ENCODE results near the gene CD101.

The CD101 gene

DNA sequence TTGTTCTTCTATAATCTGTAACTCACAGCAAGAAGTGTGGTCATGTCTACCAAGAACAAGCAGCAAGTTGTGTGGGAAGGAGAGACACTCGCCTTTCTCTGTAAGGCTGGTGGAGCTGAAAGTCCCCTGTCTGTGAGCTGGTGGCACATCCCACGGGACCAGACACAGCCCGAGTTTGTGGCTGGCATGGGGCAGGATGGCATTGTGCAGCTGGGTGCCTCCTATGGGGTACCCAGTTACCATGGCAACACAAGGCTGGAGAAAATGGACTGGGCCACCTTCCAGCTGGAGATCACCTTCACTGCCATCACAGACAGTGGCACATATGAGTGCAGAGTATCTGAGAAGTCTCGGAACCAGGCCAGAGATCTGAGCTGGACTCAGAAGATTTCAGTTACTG lies 15.5 kb downstream of the CD101 start:
- no peak for DNase-seq (ENCODE audit: low read depth)

DNA sequence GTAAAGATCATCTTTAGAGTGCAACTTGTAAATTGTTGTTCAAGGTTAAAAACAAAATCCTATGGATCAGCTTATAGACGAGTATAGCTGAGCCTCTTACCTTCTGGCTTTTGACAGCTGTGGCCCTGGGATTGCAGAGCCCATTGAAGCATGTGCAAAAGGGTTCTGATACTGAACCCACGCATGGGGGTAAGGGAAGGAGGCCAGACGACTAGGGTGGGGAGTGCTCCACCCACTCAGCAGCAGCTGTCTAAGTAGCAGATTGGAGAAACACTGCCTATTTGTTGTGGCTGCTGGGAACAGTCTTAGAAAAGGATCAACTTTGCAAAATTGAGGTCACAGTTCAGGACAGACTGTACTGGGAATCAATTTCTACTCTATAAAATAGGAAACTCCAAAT lies 16.1 kb downstream of the CD101 start:
- DNase-seq (ENCODE audit: low read depth), result no peak

DNA sequence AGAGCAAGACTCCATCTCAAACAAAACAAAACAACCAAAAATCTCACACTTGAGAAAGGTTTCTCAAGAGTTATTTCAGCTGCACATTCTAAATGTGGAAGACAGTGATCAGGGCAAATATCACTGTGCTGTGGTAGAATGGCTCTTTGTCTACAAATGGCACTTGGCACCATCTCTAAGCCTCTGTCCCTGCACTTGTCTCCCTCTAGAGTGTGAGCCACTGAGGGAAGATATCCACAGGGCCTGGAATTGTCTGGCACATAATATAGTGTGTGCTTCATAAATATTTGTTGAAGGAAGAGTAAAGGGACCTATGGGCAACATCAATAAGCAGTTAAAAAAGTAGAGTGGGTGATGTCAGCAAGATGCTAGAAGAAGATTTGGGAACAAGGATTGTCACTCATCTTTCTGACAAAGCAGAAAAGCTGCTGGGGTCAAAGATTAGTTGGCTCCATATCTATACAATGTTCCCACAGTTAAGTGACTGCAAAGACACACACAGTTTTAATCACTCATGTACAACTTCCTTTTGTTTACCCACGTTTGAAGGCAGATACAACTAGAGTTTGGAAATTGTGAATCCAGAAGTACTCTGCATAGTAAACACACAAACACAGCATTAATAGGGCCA lies 19.1 kb downstream of the CD101 start:
- DNase-seq (ENCODE audit: low read depth), result no peak

DNA sequence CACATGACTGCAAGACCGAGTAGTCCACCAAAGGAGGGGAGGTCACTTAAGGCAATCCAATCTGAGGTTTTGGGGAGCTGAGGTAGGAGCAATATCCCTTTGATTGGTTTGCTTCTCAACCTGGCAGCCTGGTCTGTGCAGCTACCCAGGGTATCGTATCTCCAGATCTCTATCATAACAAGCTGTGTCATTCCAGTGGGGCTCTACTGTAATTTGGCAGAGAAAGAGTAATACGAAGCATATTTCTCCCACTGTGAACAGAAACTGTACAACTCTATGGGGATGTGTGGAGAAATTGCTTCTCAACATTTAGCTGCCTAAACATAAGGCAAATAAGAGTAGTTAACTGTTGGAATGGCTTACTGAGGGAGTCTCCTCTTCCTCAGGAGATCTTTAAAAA lies 20.6 kb downstream of the CD101 start:
- DNase-seq (ENCODE audit: low read depth), result no peak

DNA sequence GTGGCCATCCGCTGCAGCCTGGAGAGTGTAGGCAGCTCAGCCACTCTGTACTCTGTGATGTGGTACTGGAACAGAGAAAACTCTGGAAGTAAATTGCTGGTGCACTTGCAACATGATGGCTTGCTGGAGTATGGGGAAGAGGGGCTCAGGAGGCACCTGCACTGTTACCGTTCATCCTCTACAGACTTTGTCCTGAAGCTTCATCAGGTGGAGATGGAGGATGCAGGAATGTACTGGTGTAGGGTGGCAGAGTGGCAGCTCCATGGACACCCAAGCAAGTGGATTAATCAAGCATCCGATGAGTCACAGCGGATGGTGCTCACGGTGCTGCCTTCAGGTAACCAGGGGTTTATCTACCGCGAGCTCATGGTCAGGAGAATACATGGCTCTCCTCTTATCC lies 24.0 kb downstream of the CD101 start:
- DNase-seq (ENCODE audit: low read depth), result no peak

DNA sequence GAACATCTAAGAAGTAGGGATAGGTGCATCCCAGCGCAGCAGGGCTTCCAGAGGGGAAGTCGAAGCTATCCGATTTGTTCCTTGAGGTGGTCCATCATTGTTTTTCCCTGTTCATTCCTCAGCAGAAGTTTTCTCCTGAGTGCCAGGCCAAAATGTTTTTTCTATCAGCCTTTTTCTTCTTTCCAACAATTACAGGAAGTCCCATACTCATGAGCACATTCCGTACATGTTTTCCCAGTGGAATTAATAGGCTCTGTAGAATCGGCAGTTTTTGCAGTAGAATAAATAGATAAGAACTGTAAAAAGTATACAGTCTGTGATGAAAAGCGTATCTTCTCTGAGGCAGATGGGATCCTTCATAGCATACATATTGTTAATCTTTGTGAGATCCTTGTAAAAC lies 24.8 kb downstream of the CD101 start:
- no peak for DNase-seq (ENCODE audit: low read depth)

DNA sequence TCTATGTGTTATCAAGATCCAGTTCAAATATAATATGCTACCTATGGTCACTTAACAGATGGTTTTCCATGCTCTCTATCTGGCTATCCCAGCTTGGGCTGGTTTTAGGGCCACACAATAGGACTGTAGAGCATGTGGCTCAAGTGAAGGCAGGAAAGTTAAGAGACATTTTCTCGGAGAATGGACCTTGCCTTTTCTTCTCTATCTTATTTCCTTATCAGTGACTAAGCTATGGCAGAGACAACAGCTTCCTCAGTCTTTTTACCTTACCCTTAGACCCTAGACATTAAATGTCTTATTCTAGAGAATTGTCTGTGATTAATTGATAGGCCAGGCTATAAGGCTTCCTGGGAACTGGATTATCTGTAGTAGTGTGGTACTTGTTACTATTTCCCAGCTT lies 28.1 kb downstream of the CD101 start:
- no peak for DNase-seq (ENCODE audit: low read depth)

DNA sequence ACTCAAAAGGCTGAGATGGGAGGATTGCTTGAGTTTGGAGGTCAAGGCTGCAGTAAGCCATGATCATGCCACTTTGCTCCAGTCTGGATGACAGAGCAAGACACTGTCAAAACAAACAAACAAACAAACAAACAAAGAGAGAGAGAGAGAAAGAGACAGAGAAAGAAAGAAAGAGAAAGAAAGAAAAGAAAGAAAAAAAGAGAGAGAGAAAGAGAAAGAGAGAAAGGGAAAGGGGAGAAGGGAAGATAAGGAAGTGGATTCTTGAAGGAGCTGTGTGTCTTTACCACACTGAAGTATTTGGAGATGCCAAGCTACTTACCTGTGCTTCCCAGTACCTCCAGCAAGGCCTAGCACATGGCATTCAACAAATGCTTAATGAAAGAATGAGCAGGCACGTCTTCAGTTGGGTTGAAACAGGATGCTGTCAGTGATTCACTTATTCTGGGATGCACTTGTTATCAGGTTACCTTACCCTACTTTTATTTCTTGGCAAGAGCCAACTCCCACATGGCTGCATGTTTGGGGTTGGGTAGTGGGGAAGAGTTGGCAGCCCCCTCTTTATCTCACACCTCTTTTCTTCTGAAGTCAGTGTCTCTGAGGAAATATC lies 28.8 kb downstream of the CD101 start:
- no peak for DNase-seq (ENCODE audit: low read depth)

DNA sequence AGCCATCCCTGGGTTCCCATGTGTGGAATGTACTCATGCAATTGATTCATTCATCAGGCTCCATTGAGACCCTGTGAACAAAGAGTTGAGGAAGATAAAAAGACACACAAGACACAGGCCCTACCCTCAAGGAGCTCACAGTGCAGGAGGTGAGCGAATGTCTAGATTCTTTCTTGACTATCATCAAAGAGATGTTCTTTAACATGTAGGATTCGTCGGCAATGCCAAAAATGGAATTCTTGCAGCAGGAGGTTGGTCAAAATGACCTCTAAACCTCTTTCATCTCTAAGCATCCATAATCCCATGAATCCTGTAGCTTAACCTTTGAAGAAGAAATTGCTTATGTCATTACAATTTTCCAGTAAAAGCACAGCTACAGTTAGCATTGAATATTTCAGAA lies 30.7 kb downstream of the CD101 start:
- DNase-seq (ENCODE audit: low read depth), result no peak

DNA sequence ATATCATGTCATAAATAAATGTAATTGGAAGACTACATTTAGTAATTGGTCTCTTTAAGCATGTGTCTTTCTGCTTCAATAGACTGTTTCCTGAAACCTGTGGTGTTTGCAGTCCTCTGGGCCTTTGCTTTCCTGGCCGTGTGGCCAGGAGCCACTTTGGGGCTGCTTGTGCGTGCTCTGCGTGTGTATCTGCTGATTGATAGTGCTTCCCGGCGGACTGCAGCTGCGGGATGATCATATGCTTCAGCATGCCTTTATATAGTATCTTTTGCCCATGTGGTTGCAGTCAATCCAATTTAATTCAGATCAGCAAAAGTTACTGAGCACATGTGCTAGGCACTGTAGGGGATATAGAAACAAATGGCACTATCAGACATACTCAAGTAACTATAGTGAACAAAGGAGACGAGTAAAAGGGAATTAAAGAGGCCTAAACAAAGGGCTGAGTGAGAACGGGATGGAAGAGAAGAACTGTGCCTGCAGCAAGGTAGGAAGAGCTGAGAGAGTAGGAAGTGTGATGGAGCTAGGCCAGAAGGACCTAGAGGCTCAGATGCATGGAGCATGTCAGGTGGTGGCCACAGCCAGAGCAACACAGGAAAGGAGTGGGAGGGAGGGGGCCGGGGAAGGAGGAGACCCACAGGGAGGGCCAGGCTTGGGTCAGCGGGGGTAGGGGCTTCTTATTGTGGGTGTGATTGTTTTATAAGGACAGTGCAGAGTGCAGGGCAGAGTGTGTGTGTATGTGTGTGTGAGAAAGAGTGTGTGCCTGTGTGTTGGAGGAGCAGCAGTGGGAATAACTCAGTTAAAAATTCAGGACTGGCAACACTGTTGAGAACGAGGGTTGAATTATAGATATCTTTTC lies 31.4 kb downstream of the CD101 start:
- DNase-seq (ENCODE audit: low read depth), result no peak

DNA sequence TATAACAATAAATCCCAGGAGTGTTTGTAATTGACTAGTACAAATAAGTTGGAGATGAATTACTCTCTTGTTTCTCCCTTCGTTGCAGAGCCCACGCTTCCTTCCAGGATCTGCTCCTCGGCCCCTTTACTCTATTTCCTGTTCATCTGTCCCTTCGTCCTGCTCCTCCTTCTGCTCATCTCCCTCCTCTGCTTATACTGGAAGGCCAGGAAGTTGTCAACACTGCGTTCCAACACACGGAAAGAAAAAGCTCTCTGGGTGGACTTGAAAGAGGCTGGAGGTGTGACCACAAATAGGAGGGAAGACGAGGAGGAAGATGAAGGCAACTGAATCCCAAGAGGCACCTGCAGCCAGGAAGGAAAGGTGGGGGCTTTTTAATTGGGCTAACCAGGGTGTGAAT lies 32.2 kb downstream of the CD101 start:
- no peak for DNase-seq (ENCODE audit: low read depth)

DNA sequence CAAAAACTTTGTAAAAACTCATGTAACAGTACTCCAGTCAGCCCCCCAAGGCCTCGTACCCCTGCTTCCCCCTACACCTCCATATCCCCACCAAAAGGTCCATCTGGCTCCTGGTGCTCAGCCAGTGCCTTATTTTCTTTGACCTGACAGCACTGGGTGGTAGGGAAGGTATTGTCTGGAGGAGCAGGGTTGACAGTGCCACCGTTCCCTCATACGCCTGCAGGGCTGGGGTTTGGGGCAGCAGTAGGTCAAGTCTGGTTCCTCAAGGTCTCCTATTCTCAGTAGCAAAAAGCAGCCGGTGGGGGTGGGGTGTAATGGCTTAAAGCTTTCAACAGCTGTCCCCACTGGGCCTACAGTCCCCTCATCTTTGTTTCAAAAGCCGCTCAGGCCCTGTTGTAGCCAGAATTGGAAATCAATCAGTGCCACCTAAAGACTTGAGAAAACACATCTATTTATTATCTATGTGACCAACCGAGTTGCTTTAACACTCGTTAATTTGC lies 33.3 kb downstream of the CD101 start:
- no peak for DNase-seq (ENCODE audit: low read depth)

DNA sequence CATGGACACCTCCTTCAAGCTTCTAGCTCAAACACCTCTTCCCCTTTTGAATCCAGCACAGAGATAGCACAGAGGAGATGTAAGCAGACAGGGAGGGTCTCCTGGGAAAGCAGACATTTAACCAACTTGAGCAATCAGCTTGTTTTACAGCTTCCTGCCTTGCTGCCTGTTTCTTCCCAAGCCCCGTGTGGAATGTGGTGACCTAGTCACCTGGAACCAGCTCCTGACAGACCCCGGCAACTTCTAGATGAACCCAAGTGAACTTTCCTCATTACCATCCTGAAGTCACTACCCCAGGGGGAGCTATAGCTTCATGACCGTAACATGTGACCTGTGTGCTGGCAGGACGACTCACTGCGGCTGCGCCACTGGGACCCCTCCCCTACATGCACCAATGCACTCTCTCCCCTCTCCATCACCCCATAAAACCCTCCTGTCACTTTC lies 34.5 kb downstream of the CD101 start:
- DNase-seq (ENCODE audit: low read depth), result no peak

DNA sequence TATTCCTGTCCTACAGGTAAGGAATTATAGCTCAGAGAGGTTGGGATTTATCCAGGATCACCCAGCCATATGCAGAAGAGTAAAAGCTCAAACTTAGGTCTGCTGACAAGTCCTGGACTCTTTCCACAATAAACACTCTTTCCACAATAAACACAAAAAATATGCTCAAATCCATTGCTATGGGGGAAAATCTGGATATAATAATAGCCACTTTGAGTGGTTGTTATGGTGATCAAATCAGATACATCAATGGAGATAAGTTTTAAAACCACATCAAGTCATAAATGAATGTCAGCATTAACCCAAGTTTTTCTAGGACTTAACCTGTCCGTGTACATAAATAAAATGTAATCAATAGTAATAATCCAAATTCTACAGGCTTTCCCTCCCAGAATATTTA lies 36.2 kb downstream of the CD101 start:
- DNase-seq (ENCODE audit: low read depth), result no peak

DNA sequence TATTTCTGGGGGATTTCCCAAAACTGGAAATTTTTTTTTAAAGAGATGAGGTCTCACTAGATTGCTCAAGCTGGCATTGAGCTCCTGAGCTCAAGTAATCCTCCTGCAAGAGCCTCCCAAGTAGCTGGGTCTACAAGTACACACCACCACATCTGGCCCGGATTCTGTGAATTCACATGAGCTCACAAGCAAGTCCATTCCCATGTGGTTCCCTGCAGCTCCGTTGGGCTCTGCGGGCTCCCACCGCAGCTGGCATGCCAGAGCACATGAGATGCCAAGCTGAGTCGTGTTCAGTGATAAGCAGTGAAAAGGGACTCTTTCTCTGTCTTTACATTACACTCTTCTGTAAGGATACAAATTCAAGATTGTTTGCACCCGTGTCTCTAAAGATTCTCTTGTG lies 36.7 kb downstream of the CD101 start:
- DNase-seq (ENCODE audit: low read depth), result no peak

DNA sequence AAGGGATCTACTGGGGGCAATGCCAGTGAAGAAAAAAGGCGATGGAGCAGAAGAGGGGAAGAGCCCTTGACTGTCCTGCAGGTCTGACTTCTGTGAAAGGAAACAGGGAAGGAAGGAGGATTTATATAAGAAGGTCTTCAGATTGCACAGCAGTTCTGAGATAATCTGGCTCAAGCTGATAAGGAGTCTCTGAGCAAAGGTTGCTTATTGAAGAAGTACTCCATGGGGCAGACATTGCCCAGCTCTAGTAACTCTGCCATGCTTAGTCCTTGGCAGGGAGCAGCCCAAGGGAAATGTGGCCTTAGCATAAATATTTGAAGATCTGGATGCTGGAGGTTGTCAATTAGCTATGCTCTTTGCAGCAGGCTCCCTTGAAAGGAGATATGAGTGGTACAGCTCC lies 42.7 kb downstream of the CD101 start:
- DNase-seq (ENCODE audit: low read depth), result no peak

DNA sequence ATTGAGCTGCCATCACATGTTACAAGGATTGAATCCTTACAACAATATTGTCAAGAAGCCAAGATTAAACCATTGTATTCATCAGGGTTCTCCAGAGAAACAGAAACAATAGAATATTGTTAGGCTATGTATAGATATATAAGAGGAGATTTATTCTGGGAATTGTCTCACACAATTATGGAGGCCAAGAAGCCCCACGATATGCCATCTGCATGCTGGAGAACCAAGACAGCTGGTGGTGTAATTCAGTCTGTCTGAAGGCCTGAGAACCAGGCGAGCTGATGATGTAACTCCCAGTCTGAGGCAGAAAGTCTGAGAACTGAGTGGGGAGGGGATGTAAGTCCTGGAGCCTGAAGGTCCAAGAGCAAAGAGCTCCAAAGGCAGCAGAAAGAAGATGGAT lies 44.1 kb downstream of the CD101 start:
- DNase-seq (ENCODE audit: low read depth), result no peak

DNA sequence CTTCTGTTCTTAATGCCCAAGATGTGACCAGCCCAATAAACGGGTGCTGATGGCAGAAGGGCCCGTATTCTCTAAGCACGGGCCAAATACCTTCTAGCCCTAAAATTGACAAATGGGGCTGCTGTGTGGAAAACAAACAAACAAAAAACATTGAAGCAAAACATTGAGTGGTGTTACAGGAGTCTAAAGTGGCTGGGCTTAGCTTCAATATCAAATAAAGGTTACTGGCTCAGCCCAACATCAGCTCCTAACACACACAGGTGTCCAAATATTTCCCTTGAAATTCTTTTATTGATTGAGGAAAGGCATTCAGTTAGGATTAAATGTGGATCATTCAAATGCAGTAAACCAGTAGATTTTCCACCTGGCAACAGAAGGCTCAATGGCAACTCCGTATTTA lies 45.2 kb downstream of the CD101 start:
- no peak for DNase-seq (ENCODE audit: low read depth)

DNA sequence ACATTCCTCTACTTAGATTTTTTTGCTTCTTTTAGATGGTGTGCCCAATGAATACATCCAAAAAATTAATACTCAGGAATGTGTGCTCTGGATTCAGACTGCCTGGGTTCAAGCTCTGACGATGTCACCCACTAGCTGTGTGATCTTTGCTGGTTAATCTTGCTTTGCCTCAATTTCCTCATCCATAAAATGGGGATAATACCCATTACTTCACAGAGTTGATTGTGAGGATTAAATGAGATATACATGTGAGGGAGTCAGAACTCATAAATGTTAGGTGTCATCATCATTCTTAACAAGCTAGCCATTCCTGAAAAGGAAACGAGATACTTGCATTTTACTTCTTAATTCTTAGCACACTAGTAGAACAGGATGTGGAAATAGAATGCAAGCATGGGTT lies 45.7 kb downstream of the CD101 start:
- DNase-seq (ENCODE audit: low read depth), result no peak

DNA sequence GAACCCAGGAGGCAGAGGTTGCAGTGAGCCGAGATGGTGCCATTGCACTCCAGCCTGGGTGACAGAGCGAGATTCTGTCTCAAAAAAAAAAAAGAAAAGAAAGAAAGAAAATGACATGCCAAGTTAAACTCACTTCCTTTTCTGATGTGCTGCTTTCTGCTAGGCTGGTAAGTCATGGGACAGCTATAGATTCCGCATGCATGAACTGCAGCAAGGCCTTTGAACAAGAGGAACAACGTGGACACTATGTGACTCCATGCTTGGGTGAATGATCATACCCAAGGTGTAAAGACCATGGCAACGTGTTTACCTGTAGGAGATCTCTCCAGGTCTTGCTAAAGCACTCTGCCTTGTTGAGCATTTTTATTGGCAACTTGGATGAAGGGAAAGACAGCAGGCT lies 48.3 kb downstream of the CD101 start:
- DNase-seq (ENCODE audit: low read depth), result no peak

DNA sequence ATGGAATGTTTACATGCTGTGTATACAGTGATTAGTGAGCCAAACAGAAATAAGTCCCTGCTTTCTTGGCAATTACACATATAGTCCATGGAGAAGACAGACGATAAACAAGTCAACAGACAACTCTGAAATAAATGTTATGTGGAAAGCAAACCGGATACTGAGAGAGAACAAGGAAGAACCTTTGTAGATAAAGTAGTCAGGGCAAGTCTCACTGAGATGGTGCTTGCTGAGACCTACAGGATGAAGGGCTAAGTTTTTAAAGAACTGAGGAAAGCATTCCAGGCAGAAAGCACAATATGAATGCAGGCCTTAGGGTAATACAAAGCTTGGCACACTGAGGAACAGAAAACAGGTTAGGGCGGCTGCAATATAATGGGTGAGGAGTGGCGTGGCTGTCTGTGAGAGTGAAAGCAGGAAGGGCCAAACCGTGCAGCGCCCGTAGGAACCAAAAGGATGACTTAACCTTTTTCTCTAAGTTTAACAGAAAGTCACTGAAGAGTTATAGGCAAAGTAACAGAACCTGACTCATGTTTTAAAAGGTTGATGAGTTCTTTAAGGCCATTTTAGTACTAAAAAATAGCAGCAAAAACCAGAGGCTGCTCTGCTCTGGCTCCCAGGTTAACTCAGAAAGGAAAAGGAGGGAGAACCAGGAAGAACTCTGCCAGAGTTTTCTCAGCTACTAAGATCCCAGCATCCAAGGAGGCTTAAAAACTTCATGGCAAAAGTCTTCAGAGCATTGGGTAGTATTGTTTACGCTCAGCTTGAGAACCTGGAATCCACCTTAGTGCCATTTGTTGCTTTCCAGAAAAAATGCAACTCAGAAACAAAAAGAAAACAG lies 49.9 kb downstream of the CD101 start:
- no peak for DNase-seq (ENCODE audit: low read depth)

DNA sequence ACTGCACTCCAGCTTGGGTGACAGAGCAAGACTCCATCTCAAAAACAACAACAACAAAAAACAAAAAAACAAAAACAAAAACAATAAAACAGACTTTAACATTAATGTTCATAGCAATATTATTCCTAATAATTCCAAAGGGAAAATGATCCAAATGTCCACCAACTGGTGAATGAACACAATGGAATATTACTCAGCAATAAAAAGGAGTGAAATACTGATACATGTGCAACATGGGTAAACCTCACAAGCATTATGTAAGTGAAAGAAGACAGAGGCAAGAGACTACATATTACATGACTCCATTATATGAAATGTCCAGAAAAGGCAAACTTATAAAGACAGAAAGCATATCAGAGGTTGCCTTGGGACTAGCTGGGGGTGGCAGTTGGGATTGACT lies 52.5 kb downstream of the CD101 start:
- DNase-seq (ENCODE audit: low read depth), result no peak
